Osteoblast (primary cell): Measurements from ENCODE around the gene NMNAT3. TPM values are rescaled to one million over a fixed set of nuclear protein-coding genes. Genes with fewer than 3 reads are reported as not detected.
"Not testable (repeated sequence)": the region's sequence is repeated elsewhere in the genome, so short reads cannot be mapped to it uniquely, and the experiment has no call there.

Experiments
- DNase-seq: peaks from one replicate; pipeline ENCODE4 v3.0.0; 2011; ENCODE audit warnings: low spot score, mixed read lengths; ENCODE audit not compliant: insufficient read length; ENCODE audit errors: missing footprints
- H2AFZ ChIP-seq: 2 replicates; pipeline ENCODE4 v1.6.0; 2011; ENCODE audit warnings: mild to moderate bottlenecking, low read length
- H3K27ac ChIP-seq: 2 replicates; pipeline ENCODE4 v1.5.1; 2011; ENCODE audit warnings: mild to moderate bottlenecking, low read depth, low read length, moderate library complexity
- H3K27me3 ChIP-seq: 2 replicates; pipeline ENCODE4 v1.6.0; 2012; ENCODE audit warnings: mild to moderate bottlenecking, control low read depth, inconsistent platforms, low read length, moderate library complexity; ENCODE audit not compliant: insufficient read depth
- H3K36me3 ChIP-seq: 2 replicates; pipeline ENCODE4 v1.5.1; 2011; ENCODE audit warnings: mild to moderate bottlenecking, low read length, control low read depth, moderate library complexity; ENCODE audit not compliant: insufficient read depth
- H3K4me1 ChIP-seq: 2 replicates; pipeline ENCODE4 v1.5.1; 2011; ENCODE audit warnings: mild to moderate bottlenecking, low read length, control low read depth, moderate library complexity; ENCODE audit not compliant: insufficient read depth
- H3K4me2 ChIP-seq: 2 replicates; pipeline ENCODE4 v1.6.0; 2011; ENCODE audit warnings: mild to moderate bottlenecking, low read length; ENCODE audit not compliant: insufficient read depth
- H3K4me3 ChIP-seq: fragments of 200-600 bp; sonication (generic); 3 replicates; pipeline ENCODE4 v1.5.1; 2012; ENCODE audit warnings: mild to moderate bottlenecking, low read length, inconsistent platforms; ENCODE audit not compliant: insufficient read depth
- H3K79me2 ChIP-seq: 2 replicates; pipeline ENCODE4 v1.6.0; 2012; ENCODE audit warnings: mild to moderate bottlenecking, low read length, control low read depth, inconsistent platforms; ENCODE audit not compliant: insufficient read depth
- H3K9me3 ChIP-seq: 2 replicates; pipeline ENCODE4 v1.5.1; 2011; ENCODE audit warnings: low read depth, low read length, control low read depth
- H4K20me1 ChIP-seq: 2 replicates; pipeline ENCODE4 v1.6.0; 2012; ENCODE audit warnings: mild to moderate bottlenecking, low read length, control low read depth; ENCODE audit not compliant: insufficient read depth
- CTCF ChIP-seq: IDR thresholded peaks from 2 replicates; pipeline ENCODE4 v1.5.1; 2011; ENCODE audit warnings: mild to moderate bottlenecking, low read depth, low read length, moderate library complexity; ENCODE audit errors: extremely low read depth
- total RNA-seq: library from RNA; depleted of rRNA; stranded (reverse); fragments of >200 nt; gene quantifications from 2 replicates; pipeline ENCODE4 v1.2.3, GENCODE V29; 2012

Gene NMNAT3
- total RNA-seq, 1 donor = 0.36 TPM

DNA sequence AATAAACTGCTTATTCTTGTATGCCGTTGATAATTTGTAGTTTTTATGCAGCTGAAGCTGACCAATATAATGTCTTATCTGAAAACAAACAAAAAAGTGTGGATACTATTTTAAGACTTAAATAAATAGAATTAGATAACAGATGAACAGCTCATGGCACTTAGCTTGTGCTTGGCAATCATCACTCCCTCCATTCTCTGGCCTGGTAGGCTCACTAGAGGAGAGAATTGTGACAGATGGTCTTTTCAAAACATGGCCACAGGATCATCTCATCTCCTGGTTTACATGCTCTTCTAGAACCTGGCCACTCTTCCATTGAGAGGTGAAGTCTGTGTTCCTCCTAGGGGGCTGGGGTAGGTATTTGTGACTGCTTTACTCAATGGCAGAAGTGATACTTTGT lies 79.8 kb downstream of the NMNAT3 start:
- H3K4me2 ChIP-seq = no peak overlapping the region
- H3K27ac ChIP-seq = no peak overlapping the region
- no peak for TF ChIP-seq CTCF
- H2AFZ ChIP-seq = no peak overlapping the region
- H3K27me3 ChIP-seq = no peaks in the 10 kb centered on the region
- no peak overlapping the region for H3K4me3 ChIP-seq
- H3K79me2 ChIP-seq = no peaks in the 10 kb centered on the region
- H3K36me3 ChIP-seq = no peaks in the 10 kb centered on the region
- no peaks in the 10 kb centered on the region for H3K9me3 ChIP-seq
- no peaks in the 10 kb centered on the region for H3K4me1 ChIP-seq
- H4K20me1 ChIP-seq = no peaks in the 10 kb centered on the region
- DNase-seq = no peak

DNA sequence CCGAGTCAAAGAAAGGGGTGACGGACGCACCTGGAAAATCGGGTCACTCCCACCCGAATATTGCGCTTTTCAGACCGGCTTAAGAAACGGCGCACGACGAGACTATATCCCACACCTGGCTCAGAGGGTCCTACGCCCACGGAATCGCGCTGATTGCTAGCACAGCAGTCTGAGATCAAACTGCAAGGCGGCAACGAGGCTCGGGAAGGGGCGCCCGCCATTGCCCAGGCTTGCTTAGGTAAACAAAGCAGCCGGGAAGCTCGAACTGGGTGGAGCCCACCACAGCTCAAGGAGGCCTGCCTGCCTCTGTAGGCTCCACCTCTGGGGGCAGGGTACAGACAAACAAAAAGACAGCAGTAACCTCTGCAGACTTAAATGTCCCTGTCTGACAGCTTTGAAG lies 86.6 kb downstream of the NMNAT3 start:
- not testable (repeated sequence) for DNase-seq, H2AFZ ChIP-seq, H4K20me1 ChIP-seq, H3K79me2 ChIP-seq, H3K36me3 ChIP-seq, H3K9me3 ChIP-seq, H3K27me3 ChIP-seq, H3K4me2 ChIP-seq, H3K27ac ChIP-seq, H3K4me1 ChIP-seq, H3K4me3 ChIP-seq

DNA sequence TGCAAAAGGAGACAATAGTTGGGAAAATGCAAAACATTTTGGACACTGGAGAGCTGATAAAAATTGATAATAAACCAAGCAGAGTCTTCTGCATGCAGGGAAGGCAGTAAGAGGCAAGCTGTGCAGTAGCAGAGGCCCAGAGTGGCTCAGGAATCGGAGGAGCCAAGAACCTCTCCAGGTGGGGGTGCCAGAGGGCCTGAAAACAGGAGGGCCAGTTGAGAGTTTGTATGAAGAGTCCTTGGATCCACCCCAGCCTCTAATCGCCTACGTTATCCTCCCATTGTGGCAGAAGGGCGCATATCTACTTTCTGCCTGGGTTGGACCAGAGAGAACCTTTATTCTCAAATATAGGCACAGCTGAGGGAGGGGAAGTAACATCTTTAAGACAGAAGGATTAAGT lies 89.3 kb downstream of the NMNAT3 start:
- Histone ChIP-seq H3K4me3 (no peak overlapping the region), H3K27me3 (no peaks in the 10 kb centered on the region), H3K27ac (no peak overlapping the region), H3K4me2 (no peak overlapping the region), H3K79me2 (no peaks in the 10 kb centered on the region), H2AFZ (no peak overlapping the region), H4K20me1 (no peaks in the 10 kb centered on the region), H3K36me3 (no peaks in the 10 kb centered on the region), H3K9me3 (no peaks in the 10 kb centered on the region), H3K4me1 (no peaks in the 10 kb centered on the region)
- DNase-seq = no peak
- TF ChIP-seq CTCF = no peak

GRCh38 chr3:139587797-139588196 lies 90.0 kb downstream of the NMNAT3 start:
- H3K36me3 ChIP-seq = no peaks in the 10 kb centered on the region
- no peak overlapping the region for H3K4me2 ChIP-seq
- H3K27ac ChIP-seq = no peak overlapping the region

More at GRCh38 chr3:139587797-139588196, 90.0 kb downstream of the NMNAT3 start:
- H3K4me1 ChIP-seq = no peaks in the 10 kb centered on the region
- no peaks in the 10 kb centered on the region for H3K79me2 ChIP-seq
- H3K9me3 ChIP-seq = no peaks in the 10 kb centered on the region
- no peaks in the 10 kb centered on the region for H4K20me1 ChIP-seq
- no peak overlapping the region for H3K4me3 ChIP-seq
- no peak for DNase-seq
- H2AFZ ChIP-seq = no peak overlapping the region
- H3K27me3 ChIP-seq = no peaks in the 10 kb centered on the region
- TF ChIP-seq CTCF = no peak
